NCI-H345 treated with DMSO at 0.1 percent for 48 hours (cell line): Measurements from ENCODE around the gene KLHDC4.

Experiments
- DNase-seq: peaks from one replicate; lab custom pipeline; 2025; ENCODE audit not compliant: unreplicated experiment; lab: John Stamatoyannopoulos, UW

The KLHDC4 gene

DNA sequence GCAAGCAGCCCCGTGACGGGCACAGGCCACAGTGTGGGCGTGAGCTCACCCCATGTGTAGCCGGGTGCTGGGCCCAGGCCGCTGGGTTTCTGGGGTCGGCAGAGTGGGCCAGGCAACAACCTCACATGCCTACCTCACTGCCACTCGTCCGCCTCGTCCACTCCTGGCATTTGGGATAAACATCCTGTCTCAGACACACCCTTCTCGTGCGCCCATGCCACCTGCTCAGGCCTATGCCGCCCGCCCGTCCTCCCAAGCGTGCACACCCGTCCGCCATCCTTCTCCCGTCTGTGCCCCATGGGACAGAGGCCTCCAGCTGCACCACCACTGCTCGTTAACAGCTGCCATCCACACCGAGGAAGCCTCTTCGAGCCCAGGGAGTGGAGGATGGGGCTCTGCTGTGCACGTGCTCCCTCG is 64.3 kb downstream of the KLHDC4 start:
- no peak for DNase-seq

- no peak for DNase-seq
Measured at GRCh38 chr16:87701078-87701460, 64.7 kb downstream of the KLHDC4 start.

DNA sequence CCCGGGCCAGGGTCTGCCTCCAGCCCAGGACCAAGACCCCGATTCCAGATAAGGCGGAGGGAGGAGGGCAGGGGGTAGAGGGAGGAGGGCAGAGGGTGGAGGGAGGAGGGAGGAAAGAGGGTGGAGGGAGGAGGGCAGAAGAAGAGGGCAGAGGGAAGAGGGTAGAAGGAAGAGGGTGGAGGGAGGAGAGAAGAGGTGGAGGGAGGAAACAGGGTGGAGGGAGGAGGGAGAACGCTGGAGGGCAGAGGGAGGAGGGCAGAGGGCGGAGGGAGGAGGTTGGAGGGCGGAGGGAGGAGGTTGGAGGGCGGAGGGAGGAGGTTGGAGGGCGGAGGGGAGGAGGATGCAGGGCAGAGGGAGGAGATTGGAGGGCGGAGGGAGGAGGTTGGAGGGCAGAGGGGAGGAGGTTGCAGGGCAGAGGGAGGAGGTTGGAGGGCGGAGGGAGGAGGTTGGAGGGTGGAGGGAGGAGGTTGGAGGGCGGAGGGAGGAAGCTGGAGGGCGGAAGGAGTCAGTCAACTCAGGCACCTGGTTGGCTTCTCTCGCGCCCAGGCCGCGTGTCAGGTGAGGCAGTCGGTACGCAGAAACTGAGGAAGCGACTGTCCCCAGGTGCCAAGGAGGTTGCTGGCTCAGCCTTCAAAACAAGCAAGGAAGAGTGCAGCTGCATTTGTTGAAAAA is 65.2 kb downstream of the KLHDC4 start:
- DNase-seq: no peak

DNA sequence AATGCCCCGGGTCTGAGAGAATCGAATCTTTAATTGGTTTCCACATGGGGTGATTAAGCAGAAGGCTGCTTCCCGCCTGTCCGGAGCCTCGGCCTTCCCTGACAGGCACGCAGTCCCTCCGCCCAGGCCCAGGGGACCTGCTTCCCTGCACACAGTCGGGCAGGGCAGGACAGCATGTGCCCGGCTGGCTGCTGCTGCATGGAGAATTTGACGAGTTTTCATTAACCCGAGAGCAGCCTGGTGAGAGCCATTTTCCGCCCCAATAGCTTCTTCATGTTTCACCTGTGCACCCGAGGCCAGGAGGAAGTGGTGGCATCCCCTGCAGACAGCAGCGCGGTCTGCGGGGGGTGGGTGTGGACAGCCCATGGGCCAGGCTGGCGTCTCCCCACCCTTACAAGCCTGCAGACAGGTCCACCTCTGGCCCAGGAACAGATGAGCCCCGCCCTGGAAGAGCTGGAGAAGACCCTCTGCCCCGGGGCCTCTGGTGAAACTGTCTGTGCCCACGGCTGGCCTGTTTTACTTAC is 67.0 kb downstream of the KLHDC4 start:
- DNase-seq: no peak

GRCh38 chr16:87698241-87698640 is 67.5 kb downstream of the KLHDC4 start:
- no peak for DNase-seq

DNA sequence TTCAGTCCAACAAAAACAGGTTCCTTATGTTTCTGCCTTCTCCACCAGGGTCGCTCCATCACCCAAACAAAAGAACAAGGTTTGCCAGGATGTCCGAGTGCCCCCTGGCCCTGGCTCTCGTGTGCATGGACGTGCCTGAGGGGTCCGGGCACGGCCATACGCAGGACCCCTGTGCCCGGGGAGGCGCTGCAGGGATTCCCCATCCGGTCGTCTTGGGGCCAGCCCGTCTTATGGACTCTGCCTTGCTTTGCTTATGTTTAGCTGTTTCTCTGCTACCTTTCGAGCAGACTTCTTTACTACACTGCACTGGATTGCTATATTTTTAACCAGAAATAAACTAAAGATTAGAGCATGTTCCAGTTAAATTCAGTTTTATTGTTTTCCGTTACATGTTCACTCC is 68.0 kb downstream of the KLHDC4 start:
- no peak for DNase-seq

GRCh38 chr16:87697256-87697655 is 68.5 kb downstream of the KLHDC4 start:
- DNase-seq: no peak

- no peak for DNase-seq
Measured at GRCh38 chr16:87696726-87697125, 69.1 kb downstream of the KLHDC4 start.

- DNase-seq: no peak
Measured at GRCh38 chr16:87695534-87695933, 70.3 kb downstream of the KLHDC4 start.

GRCh38 chr16:87694441-87695125 is 71.2 kb downstream of the KLHDC4 start:
- no peak for DNase-seq

DNA sequence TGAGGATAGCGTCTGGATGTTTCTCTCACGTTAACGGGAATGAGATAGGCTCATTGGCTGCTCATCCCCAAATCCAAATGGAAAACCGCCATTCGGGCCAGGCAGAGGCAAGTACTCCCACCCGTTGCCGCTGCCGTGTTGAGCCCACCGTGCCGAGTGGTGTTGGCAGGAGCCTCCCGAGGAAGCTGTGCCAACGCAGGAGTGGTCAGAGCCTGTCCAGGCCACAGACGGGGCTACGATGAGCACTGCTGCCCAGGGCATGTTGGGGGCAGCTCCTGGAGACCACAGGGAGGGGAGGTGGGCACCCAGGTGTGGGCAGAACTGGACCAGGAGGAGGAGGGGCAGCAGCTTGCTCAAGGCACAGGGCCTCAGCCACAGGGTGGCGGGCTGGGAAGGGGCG is 72.0 kb downstream of the KLHDC4 start:
- DNase-seq: no peak

- no peak for DNase-seq
Measured at GRCh38 chr16:87692756-87693155, 73.0 kb downstream of the KLHDC4 start.

DNA sequence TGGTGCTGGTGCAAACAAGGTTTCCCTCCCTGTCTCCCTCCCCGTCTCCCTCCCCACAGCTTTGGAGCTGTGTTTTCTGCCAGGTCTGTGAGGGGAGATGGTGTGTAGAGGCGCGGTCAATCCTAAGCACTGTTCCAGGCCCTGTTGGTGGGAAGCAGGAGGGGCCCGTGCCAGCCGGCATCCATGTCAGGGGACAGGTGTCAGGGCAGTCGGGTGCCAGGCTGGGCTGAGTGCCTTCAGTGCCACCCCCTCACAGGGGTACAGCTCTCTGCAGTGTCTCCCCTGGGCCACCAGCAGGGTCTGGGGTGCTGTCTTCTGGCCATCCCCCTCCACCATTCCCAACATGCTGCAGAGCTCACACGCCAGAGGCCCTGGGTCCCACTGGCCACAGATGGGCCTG is 73.6 kb downstream of the KLHDC4 start:
- no peak for DNase-seq

GRCh38 chr16:87691686-87692079 is 74.1 kb downstream of the KLHDC4 start:
- DNase-seq: no peak

- no peak for DNase-seq
Measured at GRCh38 chr16:87690911-87691685, 74.7 kb downstream of the KLHDC4 start.

GRCh38 chr16:87689956-87690465 is 75.8 kb downstream of the KLHDC4 start:
- DNase-seq: no peak

- DNase-seq: no peak
Measured at GRCh38 chr16:87688876-87689815, 76.6 kb downstream of the KLHDC4 start.

DNA sequence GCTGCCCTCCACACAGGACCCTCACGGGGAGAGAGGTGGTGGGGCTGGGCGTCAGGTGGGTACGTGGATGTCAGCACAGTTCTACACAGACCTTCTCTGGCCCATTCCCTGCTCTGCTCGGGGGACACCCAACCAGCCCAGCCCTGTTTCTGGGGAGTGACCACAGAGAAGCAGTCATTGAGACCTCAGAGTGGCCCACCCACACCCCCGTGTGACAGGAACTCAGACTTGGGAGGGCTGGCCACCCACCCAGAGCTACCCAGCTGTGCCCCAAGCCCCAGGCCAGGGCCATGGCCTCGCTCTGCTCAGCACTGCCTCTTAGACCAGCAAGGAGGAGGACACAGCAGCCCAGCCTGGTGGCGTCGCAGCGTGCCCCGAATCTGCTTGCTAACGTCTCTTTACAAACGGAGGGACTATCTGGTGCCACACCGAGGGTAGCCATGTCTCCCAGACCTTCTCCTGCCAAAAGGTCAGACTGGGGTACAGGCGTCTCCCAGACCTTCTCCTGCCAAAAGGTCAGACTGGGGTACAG is 77.7 kb downstream of the KLHDC4 start:
- no peak for DNase-seq

DNA sequence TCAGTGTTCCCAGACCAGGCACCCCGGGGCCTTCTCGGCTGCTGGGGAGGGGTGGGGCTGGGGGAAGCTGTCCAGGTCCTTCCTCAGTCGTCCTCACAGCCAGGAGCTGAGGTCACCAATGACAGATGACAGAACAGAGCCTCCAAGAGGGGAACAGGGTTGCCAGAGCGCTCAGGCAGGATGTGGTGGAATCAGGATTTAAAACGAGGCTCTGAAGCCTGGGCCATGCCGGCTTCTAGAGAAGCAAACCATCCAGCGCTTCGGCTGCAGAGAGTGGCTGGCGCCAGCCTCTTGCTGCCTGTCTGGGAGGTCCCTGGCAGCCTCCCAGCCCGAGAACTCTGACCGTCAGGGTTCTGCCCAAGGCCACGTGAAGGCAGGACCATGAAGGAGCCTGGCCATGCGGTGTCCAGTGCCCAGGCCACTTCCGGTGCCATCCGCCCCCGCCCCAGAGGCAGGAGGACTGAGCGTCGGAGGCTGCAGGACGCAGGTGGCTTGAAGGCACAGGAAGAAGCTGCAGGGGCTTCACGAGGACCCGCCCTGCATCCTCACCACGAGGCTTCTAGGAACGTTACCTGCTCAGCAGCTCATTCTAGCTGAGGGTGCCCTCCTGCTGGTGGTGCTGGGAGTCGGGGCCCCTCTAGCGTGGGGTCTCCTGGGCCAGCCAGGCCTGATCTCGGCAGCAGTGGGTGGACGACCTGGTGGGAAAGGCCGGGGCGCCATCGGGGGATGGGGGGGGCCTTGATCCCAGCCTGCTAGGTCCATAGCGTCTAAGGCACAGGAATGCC is 78.5 kb downstream of the KLHDC4 start:
- no peak for DNase-seq

DNA sequence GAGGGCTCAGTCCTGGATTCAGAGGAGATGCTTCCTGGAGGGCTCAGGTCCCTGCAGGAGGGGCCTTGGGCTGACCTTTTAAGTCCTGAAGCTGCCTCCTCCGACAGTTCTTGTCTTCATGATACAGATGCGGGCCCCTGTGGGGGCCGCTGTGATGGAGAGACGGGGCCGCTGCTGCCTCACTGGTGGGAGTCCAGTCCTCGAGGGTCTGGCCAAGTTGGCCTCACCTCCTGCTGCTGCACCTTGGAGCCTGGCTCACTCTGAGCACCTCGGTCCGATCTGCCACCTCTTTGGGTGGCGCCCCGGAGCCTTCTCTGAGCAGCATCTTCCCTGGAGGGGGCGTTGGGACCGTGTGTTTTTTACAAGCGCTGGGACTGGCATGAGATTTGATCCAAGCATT is 79.1 kb downstream of the KLHDC4 start:
- no peak for DNase-seq
